H1 (cell line): ENCODE data around the gene TUBB4B. TPM values are rescaled to one million over a fixed set of nuclear protein-coding genes. Genes with fewer than 3 reads are reported as not detected.
"Not testable (repeated sequence)": the region's sequence is repeated elsewhere in the genome, so short reads cannot be mapped to it uniquely, and the experiment has no call there.

Experiments used
- CTCF ChIA-PET: fragments of 300-600 bp; sonication (Branson Sonifier 250); formaldehyde crosslinking; loops from one replicate; lab custom pipeline; 2021; ENCODE audit not compliant: partially characterized antibody; lab: Charles Lee
- POLR2A ChIA-PET: fragments of 300-600 bp; sonication (Branson Sonifier 250); formaldehyde crosslinking; loops from one replicate; lab custom pipeline; 2021; ENCODE audit warnings: inconsistent platforms; ENCODE audit not compliant: partially characterized antibody; lab: Charles Lee
- DNase-seq, 2 experiments: peaks; one replicate each; pipeline versions ENCODE4 v3.0.0 to v3.0.0-alpha.2; 2010 to 2022; ENCODE audit warnings: low spot score in 2 of 2, low read depth in 1 of 2, mixed read lengths in 1 of 2
- FAIRE-seq: peaks from 2 replicates; lab custom pipeline; 2011; peaks lifted over from hg19 to GRCh38; lab: Jason Lieb, UNC
- H2AFZ ChIP-seq: 2 replicates; pipeline ENCODE4 v1.8.1; 2012; ENCODE audit warnings: low read length, inconsistent platforms
- H2AK5ac ChIP-seq: 2 replicates; pipeline ENCODE4 v1.6.1; 2013; ENCODE audit warnings: low read depth, low read length
- H2BK120ac ChIP-seq: replicated peaks from 2 replicates; pipeline ENCODE3; 2013; ENCODE audit warnings: low read depth, low read length, inconsistent platforms
- H2BK12ac ChIP-seq: 2 replicates; pipeline ENCODE4 v1.6.1; 2013; ENCODE audit warnings: low read depth, low read length
- H2BK15ac ChIP-seq: 2 replicates; pipeline ENCODE4 v1.6.1; 2013; ENCODE audit warnings: low read length
- H2BK20ac ChIP-seq: 2 replicates; pipeline ENCODE4 v1.6.1; 2013; ENCODE audit warnings: low read length
- H2BK5ac ChIP-seq: 2 replicates; pipeline ENCODE4 v1.6.1; 2013; ENCODE audit warnings: low read depth, low read length
- H3K14ac ChIP-seq: 2 replicates; pipeline ENCODE4 v1.6.1; 2013; ENCODE audit warnings: inconsistent platforms; ENCODE audit not compliant: insufficient read length
- H3K18ac ChIP-seq: 2 replicates; pipeline ENCODE4 v1.6.1; 2013; ENCODE audit warnings: low read length; ENCODE audit errors: extremely low read depth
- H3K23ac ChIP-seq: 2 replicates; pipeline ENCODE4 v1.6.1; 2013; ENCODE audit warnings: inconsistent platforms; ENCODE audit not compliant: insufficient read length
- H3K23me2 ChIP-seq: 2 replicates; pipeline ENCODE4 v1.6.1; 2013; ENCODE audit warnings: low read depth, low read length
- H3K27ac ChIP-seq: 2 replicates; pipeline ENCODE4 v1.6.1; 2011; ENCODE audit warnings: low read depth, low read length, inconsistent platforms
- H3K27me3 ChIP-seq, 4 experiments: replicated peaks in 1 of 4; 1 replicate in 1 of 4; 2 replicates in 3 of 4; pipeline versions ENCODE4 v1.6.1 to v1.8.1; 2011 to 2013; ENCODE audit warnings: low read length in 3 of 4, mild to moderate bottlenecking in 3 of 4, inconsistent platforms in 2 of 4, mixed read lengths in 2 of 4, moderate library complexity in 1 of 4; ENCODE audit not compliant: control insufficient read depth in 3 of 4, insufficient read depth in 3 of 4; ENCODE audit errors: extremely low read depth in 1 of 4
- H3K36me3 ChIP-seq, 4 experiments: 2 replicates each; pipeline versions ENCODE4 v1.6.1 to v1.8.1; 2011 to 2013; ENCODE audit warnings: mild to moderate bottlenecking in 4 of 4, low read length in 3 of 4, moderate library complexity in 2 of 4, control low read depth in 1 of 4, inconsistent platforms in 1 of 4; ENCODE audit not compliant: insufficient read depth in 4 of 4, control insufficient read depth in 2 of 4
- H3K4ac ChIP-seq: replicated peaks from 2 replicates; pipeline ENCODE3; 2013; ENCODE audit warnings: low read length, low read depth, mixed read lengths, inconsistent platforms; ENCODE audit not compliant: insufficient read length
- H3K4me1 ChIP-seq, 4 experiments: replicated peaks in 1 of 4; 1 replicate in 1 of 4; 2 replicates in 3 of 4; pipeline versions ENCODE4 v1.6.1 to v1.8.1; 2011 to 2013; ENCODE audit warnings: low read length in 3 of 4, inconsistent platforms in 2 of 4, mixed read lengths in 1 of 4; ENCODE audit not compliant: insufficient read depth in 4 of 4, control insufficient read depth in 3 of 4
- H3K4me2 ChIP-seq, 2 experiments: 2 replicates each; pipeline versions ENCODE4 v1.6.1 to v1.8.1; 2011 to 2013; ENCODE audit warnings: low read depth in 2 of 2, low read length in 2 of 2, control low read depth in 1 of 2, inconsistent platforms in 1 of 2, mild to moderate bottlenecking in 1 of 2; ENCODE audit not compliant: insufficient read depth in 1 of 2
- H3K4me3 ChIP-seq, 4 experiments: fragments of 200-600, 300-600 bp in 1 of 4; sonication (generic), shearing (Covaris generic), sonication (Bioruptor Twin) in 1 of 4; 2 replicates each; pipeline versions ENCODE4 v1.5.1 to v1.8.1; 2011 to 2016; ENCODE audit warnings: low read length in 4 of 4, low read depth in 3 of 4, control low read depth in 2 of 4, inconsistent platforms in 2 of 4, mild to moderate bottlenecking in 2 of 4, mixed read lengths in 1 of 4, moderate library complexity in 1 of 4; ENCODE audit not compliant: insufficient read depth in 2 of 4; ENCODE audit errors: extremely low read depth in 1 of 4
- H3K56ac ChIP-seq: replicated peaks from 2 replicates; pipeline ENCODE3; 2013; ENCODE audit warnings: low read depth, mild to moderate bottlenecking, mixed read lengths, low read length, inconsistent platforms; ENCODE audit not compliant: insufficient read length
- H3K79me1 ChIP-seq: 2 replicates; pipeline ENCODE4 v1.6.1; 2013; ENCODE audit warnings: low read depth, low read length, control low read depth
- H3K79me2 ChIP-seq, 2 experiments: 2 replicates each; pipeline versions ENCODE4 v1.6.1 to v1.8.1; 2012 to 2013; ENCODE audit warnings: low read length in 2 of 2, mild to moderate bottlenecking in 2 of 2, inconsistent platforms in 1 of 2; ENCODE audit not compliant: insufficient read depth in 2 of 2, control insufficient read depth in 1 of 2
- H3K9ac ChIP-seq, 4 experiments: replicated peaks in 1 of 4; 1 replicate in 1 of 4; 2 replicates in 3 of 4; pipeline versions ENCODE4 v1.6.1 to v1.8.1; 2011 to 2013; ENCODE audit warnings: low read depth in 3 of 4, low read length in 3 of 4, control low read depth in 2 of 4, mild to moderate bottlenecking in 2 of 4, moderate library complexity in 2 of 4, inconsistent platforms in 1 of 4; ENCODE audit errors: extremely low read depth in 1 of 4
- H3K9me3 ChIP-seq, 2 experiments: 2 replicates each; pipeline versions ENCODE4 v1.6.1 to v1.8.1; 2012 to 2013; ENCODE audit warnings: mild to moderate bottlenecking in 2 of 2, moderate library complexity in 2 of 2, control low read depth in 1 of 2, inconsistent platforms in 1 of 2, low read depth in 1 of 2, low read length in 1 of 2, mixed read lengths in 1 of 2; ENCODE audit not compliant: insufficient read depth in 2 of 2
- H4K20me1 ChIP-seq, 2 experiments: replicated peaks in 1 of 2; 2 replicates each; pipeline versions ENCODE3 to v1.8.1; 2011 to 2013; ENCODE audit warnings: inconsistent platforms in 2 of 2, low read length in 2 of 2, mild to moderate bottlenecking in 1 of 2; ENCODE audit not compliant: insufficient read depth in 2 of 2, control insufficient read depth in 1 of 2
- H4K5ac ChIP-seq: 2 replicates; pipeline ENCODE4 v1.6.1; 2013; ENCODE audit warnings: low read length, low read depth, mixed read lengths, inconsistent platforms; ENCODE audit not compliant: insufficient read length
- H4K8ac ChIP-seq: 2 replicates; pipeline ENCODE4 v1.8.0; 2013; ENCODE audit warnings: mild to moderate bottlenecking, moderate library complexity, low read length, inconsistent platforms; ENCODE audit not compliant: insufficient read depth; ENCODE audit errors: extremely low read depth
- H4K91ac ChIP-seq: replicated peaks from 2 replicates; pipeline ENCODE3; 2013; ENCODE audit warnings: low read length, mixed read lengths, inconsistent platforms; ENCODE audit not compliant: insufficient read length
- CTCF ChIP-seq, 3 experiments: IDR thresholded peaks; 1 replicate in 2 of 3; 2 replicates in 1 of 3; pipeline versions ENCODE4 v1.5.1 to v1.6.1; 2011; ENCODE audit warnings: low read length in 3 of 3, mild to moderate bottlenecking in 3 of 3, inconsistent platforms in 2 of 3, low read depth in 1 of 3, moderate library complexity in 1 of 3; ENCODE audit not compliant: insufficient read depth in 1 of 3; ENCODE audit errors: control extremely low read depth in 1 of 3
- RAD21 ChIP-seq, 2 experiments: IDR thresholded peaks in 1 of 2; conservative IDR thresholded peaks in 1 of 2; 2 replicates each; pipeline ENCODE4 v1.6.1; 2011; ENCODE audit warnings: low read depth in 2 of 2, low read length in 2 of 2, improper control_type of control experiment in 1 of 2, inconsistent platforms in 1 of 2, mild to moderate bottlenecking in 1 of 2, moderate library complexity in 1 of 2
- RFX5 ChIP-seq: IDR thresholded peaks from 2 replicates; pipeline ENCODE4 v1.6.1; 2011; ENCODE audit warnings: low read depth, low read length, improper control_type of control experiment, borderline replicate concordance
- WGBS, 2 experiments: shearing (Covaris generic) in 1 of 2; methylation state at CpG; one replicate each; pipeline versions ENCODE4 v1.1.6 to v1.1.7; 2013 to 2015; ENCODE audit warnings: low lambda C conversion rate in 2 of 2, mixed read lengths in 2 of 2, inconsistent platforms in 1 of 2, low coverage in 1 of 2, missing lambda C conversion rate in 1 of 2; ENCODE audit not compliant: insufficient replicate concordance in 2 of 2, insufficient coverage in 1 of 2, insufficient read length in 1 of 2; ENCODE audit errors: extremely low coverage in 1 of 2, missing lambda C conversion rate in 1 of 2; 5-methylcytosine and 5-hydroxymethylcytosine counted together
- polyA plus RNA-seq, 7 experiments: library from polyadenylated mRNA; depleted of rRNA in 3 of 7; stranded (reverse) in 5 of 7; unstranded in 2 of 7; fragments of >200 nt in 5 of 7; fragments of 200-250 nt in 2 of 7; gene quantifications; 1 replicate in 5 of 7; 2 replicates in 1 of 7; 4 replicates in 1 of 7; pipeline versions ENCODE4 v1.2.1 to v1.2.3, GENCODE V29; 2011 to 2013; ENCODE audit warnings: missing spikeins in 2 of 7, mixed read lengths in 2 of 7
- total RNA-seq: library from RNA; stranded (reverse); fragmentation: NEBNext Ultra II Directional; extraction: Animal tissue kit (Norgen Biotek cat#: 25700); gene quantifications from 2 replicates; pipeline ENCODE4 v1.2.1, GENCODE V29; 2021

The TUBB4B gene
- total and polyA plus RNA-seq, 2 of the 8 experiments (the other 6 are each of a cell fraction or from before 2014, with no cell fraction given): 280 to 307 TPM

- not testable (repeated sequence) for FAIRE-seq
- peaks cover 9 to 34% (median 25%) of the 10 kb centered on the region in 4 experiments for H3K36me3 ChIP-seq
Measured at GRCh38 chr9:137262173-137262908, 21.3 kb downstream of the TUBB4B start.

More at GRCh38 chr9:137262173-137262908, 21.3 kb downstream of the TUBB4B start:
- H2BK20ac ChIP-seq, H2AK5ac ChIP-seq, H3K18ac ChIP-seq, H3K79me2 ChIP-seq, H4K20me1 ChIP-seq, H2BK120ac ChIP-seq, H3K4ac ChIP-seq: not testable (repeated sequence)
- TF ChIP-seq CTCF (IDR thresholded peaks at IDR 0.05; ENCODE audit: control extremely low read depth in 1 of 3, insufficient read depth in 1 of 3, low read depth in 1 of 3, low read length in 3 of 3): peak in 2 of 3 experiments; percentile 18 to 38; a peak in 2 of 4 replicates
- peak; percentile 60 for TF ChIP-seq RFX5
- peak in 1 of 2 experiments; percentile 19; a peak in 2 of 4 replicates for TF ChIP-seq RAD21 (IDR thresholded peaks at IDR 0.05 in 1 of 2, conservative IDR thresholded peaks at IDR 0.05 in 1 of 2; ENCODE audit: low read depth in 2 of 2, low read length in 2 of 2)
- TF ChIP-seq, all 59 proteins: peak for 3; not testable (repeated sequence) for 56
- H2BK15ac ChIP-seq, H3K4me2 ChIP-seq, H3K79me1 ChIP-seq, H3K4me1 ChIP-seq, H3K9me3 ChIP-seq, H2BK5ac ChIP-seq, H3K27ac ChIP-seq, H4K91ac ChIP-seq, H4K8ac ChIP-seq, H3K27me3 ChIP-seq, H3K4me3 ChIP-seq, DNase-seq, H4K5ac ChIP-seq, H3K56ac ChIP-seq, H3K23me2 ChIP-seq, H2BK12ac ChIP-seq, H3K23ac ChIP-seq, H3K14ac ChIP-seq, H2AFZ ChIP-seq, H3K9ac ChIP-seq: not testable (repeated sequence)
- ChIA-PET CTCF (interaction anchor here (0.8 to 5.3 kb wide), 11 partner anchors 11 to 86 kb away, joined by 3 to 29 read pairs (median 7); partner anchors contain the start of gene TOR4A), POLR2A (interaction anchor here (0.7 to 69.9 kb wide), 4 partner anchors 5 to 185 kb away, joined by 3 to 1462 read pairs (median 732); partner anchors contain the start of genes CYSRT1, NDOR1, NELFB and RNF208)
- WGBS, 2 experiments: 44% methylated on average over 15 of the region's 15 CpGs; no CpG with 5 or more reads in 1 of the 2 experiments
